Heart left ventricle (tissue), 16 donors: ENCODE data around the gene SSC5D. TPM values are rescaled to one million over a fixed set of nuclear protein-coding genes. Genes with fewer than 3 reads are reported as not detected.

ENCODE experiments used
- ATAC-seq, 4 donors: fragments of 200-7000 bp; cut with Tn5 transposase; one replicate each; pipeline ENCODE4 v1.9.1; 2020 to 2022; ENCODE audit warnings: moderate library complexity in 4 of 4, mild to moderate bottlenecking in 3 of 4, moderate number of reproducible peaks in 1 of 4
- DNase-seq, 5 donors: peaks; one replicate each; pipeline ENCODE4 v3.0.0-alpha.2; 2020
- H3K27ac ChIP-seq, 12 donors: fragments of 200-600 bp; sonication (generic) in 4 of 12; one replicate each; pipeline versions ENCODE4 v1.5.0 to v1.8.0; 2016 to 2022; ENCODE audit warnings: mild to moderate bottlenecking in 2 of 12
- H3K27me3 ChIP-seq, 9 donors: fragments of 200-600 bp; sonication (generic) in 2 of 9; one replicate each; pipeline versions ENCODE4 v1.5.1 to v1.8.0; 2016 to 2022; ENCODE audit warnings: mild to moderate bottlenecking in 3 of 9
- H3K36me3 ChIP-seq, 9 donors: fragments of 200-600 bp; sonication (generic) in 2 of 9; one replicate each; pipeline versions ENCODE4 v1.5.0 to v1.8.0; 2018 to 2022; ENCODE audit warnings: mild to moderate bottlenecking in 2 of 9
- H3K4me1 ChIP-seq, 12 donors: fragments of 200-600 bp; sonication (generic) in 4 of 12; one replicate each; pipeline versions ENCODE4 v1.5.0 to v1.8.0; 2016 to 2022; ENCODE audit warnings: mild to moderate bottlenecking in 3 of 12
- H3K4me3 ChIP-seq, 12 donors: fragments of 200-600 bp; sonication (generic) in 4 of 12; one replicate each; pipeline versions ENCODE4 v1.5.0 to v1.8.0; 2017 to 2022; ENCODE audit warnings: mild to moderate bottlenecking in 9 of 12, moderate library complexity in 4 of 12
- H3K9me3 ChIP-seq, 12 donors: fragments of 200-600 bp; sonication (generic) in 4 of 12; one replicate each; pipeline versions ENCODE4 v1.5.0 to v1.8.0; 2016 to 2022; ENCODE audit warnings: mild to moderate bottlenecking in 1 of 12
- CTCF ChIP-seq, 12 donors: fragments of 200-600 bp; sonication (generic) in 4 of 12; IDR thresholded peaks; one replicate each; pipeline versions ENCODE4 v1.5.0 to v1.8.0; 2018 to 2022; ENCODE audit warnings: antibody characterized with exemption in 12 of 12, mild to moderate bottlenecking in 5 of 12
- POLR2A ChIP-seq, 2 donors: fragments of 450-650 bp; IDR thresholded peaks; one replicate each; pipeline ENCODE4 v1.6.1; 2017; ENCODE audit warnings: antibody characterized with exemption in 2 of 2, mild to moderate bottlenecking in 2 of 2, moderate library complexity in 2 of 2
- WGBS, 4 donors: extraction: QIAGEN DNeasy Blood & Tissue Kit in 2 of 4; methylation state at CpG; one replicate each; pipeline versions ENCODE4 v1.1.5 to v1.1.7; 2013 to 2018; 5-methylcytosine and 5-hydroxymethylcytosine counted together
- intact Hi-C, 10 donors: fragments of 100-400 bp; cut with DNase I; formaldehyde crosslinking; loops; one replicate each; pipeline versions ENCODE4 v1.11.1 to v1.14.2; 2022
- polyA plus RNA-seq, 2 donors: library from polyadenylated mRNA; stranded (reverse); fragments of 200-250 nt; gene quantifications; one replicate each; pipeline ENCODE4 v1.2.3, GENCODE V29; 2013
- total RNA-seq, 9 donors: library from RNA; depleted of rRNA in 2 of 9; stranded (reverse); fragments of >200 nt in 2 of 9; fragmentation: NEBNext Ultra II Directional in 3 of 9; extraction: Animal tissue kit (Norgen Biotek cat#: 25700) in 3 of 9; gene quantifications; one replicate each; pipeline versions ENCODE4 v1.1.0 to v1.2.4, GENCODE V29; 2016 to 2023
- donor health status: ischemic (EF 13 %, LVEDD 7.1; RV severe dilation, severe dysfunction).
- donor health status: healthy with polysubstance abuse.
- donor health status: DM: no; HTN: yes; CAD: no.
- donor health status: DM: no; HTN: no; CAD: no.
- donor health status: ischemic (EF 25% LVEDD 6.9; RV normal size, moderate dysfunction).
- donor health status: ischemic (EF 25% LVEDD 5.7; RV mildly dilated, moderate dysfunction).
- donor health status: healthy.
- donor health status: DM: yes; HTN: yes; CAD: no.
- donor health status: ischemic (EF 35%, LVEDD 5.7; RV mildly dilated, moderate dysfunction).
- donor health status: nonischemic (EF 11% LVEDD 7.7; RV severe dilation, severe dysfunction).
- donor health status: DM: yes; HTN: yes; CAD: no.
- donor health status: PGD.
- donor health status: ischemic (EF 29% LVEDD 5.4; RV normal size, mild dysfunction).
- donor health status: nonischemic (EF 23%, LVEDD 6.1; RV moderate dilation, normal function).

The SSC5D gene
- total and polyA plus RNA-seq, 11 donors = 0.91 to 6.2 (median 3.1) TPM

GRCh38 chr19:55508120-55508519 is 19.9 kb downstream of the SSC5D start:
- Histone ChIP-seq H3K4me3 (no peak overlapping the region), H3K4me1 (peaks cover 0 to 12% (median 5%) of the 10 kb centered on the region in 12 donors), H3K9me3 (no peaks in the 10 kb centered on the region), H3K36me3 (peaks cover 0 to 5% (median 0%) of the 10 kb centered on the region in 9 donors), H3K27me3 (no peaks in the 10 kb centered on the region), H3K27ac (no peak overlapping the region)
- intact Hi-C loops = loop anchor here in 2 of 10 donors (5.0 to 10.0 kb wide), 2 partner anchors 366 to 373 kb away; no protein-coding TSS in a partner anchor
- no peak for TF ChIP-seq POLR2A (IDR thresholded peaks at IDR 0.05)
- TF ChIP-seq CTCF (IDR thresholded peaks at IDR 0.05) = no peak
- WGBS, 4 donors = 72 to 78% (median 73%) methylated on average over 10 of the region's 10 CpGs
- DNase-seq = peak in 1 of 5 donors; percentile 4
- no peak for ATAC-seq

- peak; percentile 69 to 93 (median 84) for TF ChIP-seq CTCF (IDR thresholded peaks at IDR 0.05)
- peak in 1 of 2 donors; percentile 77 for TF ChIP-seq POLR2A (IDR thresholded peaks at IDR 0.05)
- peak; percentile 92 to 97 (median 94) for DNase-seq
- intact Hi-C loops = loop anchor here (1.0 to 10.0 kb wide), 15 partner anchors 64 to 116 kb away; partner anchors contain the start of genes ZNF865 (in 5 of the 10), FIZ1 (in 4 of the 10), ZNF579 (in 2 of the 10) and ZNF784 (in 1 of the 10)
- Histone ChIP-seq H3K27ac (peak overlapping the region; percentile 86 to 99 (median 94)), H3K36me3 (peaks cover 0 to 24% (median 0%) of the 10 kb centered on the region in 9 donors), H3K27me3 (no peaks in the 10 kb centered on the region), H3K9me3 (no peaks in the 10 kb centered on the region), H3K4me1 (peaks cover 0 to 21% (median 5%) of the 10 kb centered on the region in 12 donors), H3K4me3 (peak overlapping the region; percentile 14 to 68 (median 58))
- 9 to 17% (median 11%) methylated on average over 37 to 61 of the region's 61 CpGs for WGBS, 4 donors
- peak; percentile 99 to 100 (median 99) for ATAC-seq
Measured at GRCh38 chr19:55516878-55517620, 28.8 kb downstream of the SSC5D start.

- no peak for ATAC-seq
- intact Hi-C loops = loop anchor here in 7 of 10 donors (5.0 to 10.0 kb wide), 6 partner anchors 63 to 103 kb away; partner anchors contain the start of genes ZNF865 (in 3 of the 7), FIZ1 (in 2 of the 7), ZNF579 (in 1 of the 7) and ZNF784 (in 1 of the 7)
- no peak overlapping the region for H3K27ac ChIP-seq
Measured at GRCh38 chr19:55519451-55520311, 31.4 kb downstream of the SSC5D start.

More at GRCh38 chr19:55519451-55520311, 31.4 kb downstream of the SSC5D start:
- H3K36me3 ChIP-seq = peaks cover 0 to 8% (median 0%) of the 10 kb centered on the region in 9 donors
- no peak for DNase-seq
- no peaks in the 10 kb centered on the region for H3K9me3 ChIP-seq
- TF ChIP-seq CTCF (IDR thresholded peaks at IDR 0.05) (no peak), POLR2A (IDR thresholded peaks at IDR 0.05) (no peak)
- no peaks in the 10 kb centered on the region for H3K27me3 ChIP-seq
- H3K4me3 ChIP-seq = no peak overlapping the region
- 83 to 93% (median 88%) methylated on average over 10 of the region's 10 CpGs for WGBS, 4 donors
- H3K4me1 ChIP-seq = peaks cover 0 to 21% (median 5%) of the 10 kb centered on the region in 12 donors
